ENCODE measurements around the gene DHRS7. TPM values are rescaled to one million over a fixed set of nuclear protein-coding genes. Genes with fewer than 3 reads are reported as not detected.

Gene DHRS7
- total and polyA plus RNA-seq, 9 of the 15 experiments (the other 6 are each of a cell fraction or from before 2014, with no cell fraction given) = 10.2 to 20.1 (median 15.7) TPM

GRCh38 chr14:60164712-60165546 lies at the start of gene DHRS7 (continued):
- TF ChIP-seq MXI1 (IDR thresholded peaks at IDR 0.05; ENCODE audit: low read depth, low read length) (no peak), HNRNPL (IDR thresholded peaks at IDR 0.05; ENCODE audit: low read depth, low read length) (peak; percentile 76), HMG20B (CRISPR knock-in tag; IDR thresholded peaks at IDR 0.05) (no peak), TAF15 (IDR thresholded peaks at IDR 0.05; ENCODE audit: low read depth, low read length) (no peak), ZNF668 (CRISPR knock-in tag; IDR thresholded peaks at IDR 0.05) (no peak), GTF2E2 (tag; IDR thresholded peaks at IDR 0.05) (no peak), SLC30A9 (CRISPR knock-in tag; IDR thresholded peaks at IDR 0.05) (no peak), TSHZ1 (CRISPR knock-in tag; IDR thresholded peaks at IDR 0.05) (no peak), SIN3A (IDR thresholded peaks at IDR 0.05; ENCODE audit: borderline replicate concordance in 2 of 2, control insufficient read depth in 1 of 2, low read depth in 2 of 2, low read length in 2 of 2) (no peak; a peak in 1 of 4 replicates), NFE2 (IDR thresholded peaks at IDR 0.05; ENCODE audit: low read depth) (no peak), POLR2H (tag; IDR thresholded peaks at IDR 0.05; ENCODE audit: low read depth) (no peak), POLR2AphosphoS5 (IDR thresholded peaks at IDR 0.05; ENCODE audit: control insufficient read depth, insufficient read depth, low read depth, low read length) (no peak), E2F8 (IDR thresholded peaks at IDR 0.05; ENCODE audit: low read depth, partially characterized antibody) (no peak)
